DND-41 (cell line): ENCODE measurements around the gene RAD9A.

Source experiments
- EZH2 ChIP-seq: IDR thresholded peaks from 3 replicates; pipeline ENCODE4 v1.6.1; 2012; ENCODE audit warnings: borderline replicate concordance, low read depth, mild to moderate bottlenecking, moderate library complexity, low read length, inconsistent platforms; ENCODE audit not compliant: severe bottlenecking
- TF ChIP-seq, protein P1 (sequence below): IDR thresholded peaks from 2 replicates; pipeline ENCODE4 v1.5.1; 2012; ENCODE audit warnings: borderline replicate concordance, low read length, moderate library complexity, mild to moderate bottlenecking; ENCODE audit not compliant: poor library complexity, severe bottlenecking; ENCODE audit errors: extremely low read depth

GRCh38 chr11:67376063-67376820, 15.5 kb upstream of the RAD9A start:
- no peak for TF ChIP-seq EZH2
- TF ChIP-seq, protein P1, sequence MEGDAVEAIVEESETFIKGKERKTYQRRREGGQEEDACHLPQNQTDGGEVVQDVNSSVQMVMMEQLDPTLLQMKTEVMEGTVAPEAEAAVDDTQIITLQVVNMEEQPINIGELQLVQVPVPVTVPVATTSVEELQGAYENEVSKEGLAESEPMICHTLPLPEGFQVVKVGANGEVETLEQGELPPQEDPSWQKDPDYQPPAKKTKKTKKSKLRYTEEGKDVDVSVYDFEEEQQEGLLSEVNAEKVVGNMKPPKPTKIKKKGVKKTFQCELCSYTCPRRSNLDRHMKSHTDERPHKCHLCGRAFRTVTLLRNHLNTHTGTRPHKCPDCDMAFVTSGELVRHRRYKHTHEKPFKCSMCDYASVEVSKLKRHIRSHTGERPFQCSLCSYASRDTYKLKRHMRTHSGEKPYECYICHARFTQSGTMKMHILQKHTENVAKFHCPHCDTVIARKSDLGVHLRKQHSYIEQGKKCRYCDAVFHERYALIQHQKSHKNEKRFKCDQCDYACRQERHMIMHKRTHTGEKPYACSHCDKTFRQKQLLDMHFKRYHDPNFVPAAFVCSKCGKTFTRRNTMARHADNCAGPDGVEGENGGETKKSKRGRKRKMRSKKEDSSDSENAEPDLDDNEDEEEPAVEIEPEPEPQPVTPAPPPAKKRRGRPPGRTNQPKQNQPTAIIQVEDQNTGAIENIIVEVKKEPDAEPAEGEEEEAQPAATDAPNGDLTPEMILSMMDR, result no peak
